ENCODE results near the gene DNAJC30.
"Not testable (repeated sequence)": the region's sequence is repeated elsewhere in the genome, so short reads cannot be mapped to it uniquely, and the experiment has no call there.

Gene DNAJC30

DNA sequence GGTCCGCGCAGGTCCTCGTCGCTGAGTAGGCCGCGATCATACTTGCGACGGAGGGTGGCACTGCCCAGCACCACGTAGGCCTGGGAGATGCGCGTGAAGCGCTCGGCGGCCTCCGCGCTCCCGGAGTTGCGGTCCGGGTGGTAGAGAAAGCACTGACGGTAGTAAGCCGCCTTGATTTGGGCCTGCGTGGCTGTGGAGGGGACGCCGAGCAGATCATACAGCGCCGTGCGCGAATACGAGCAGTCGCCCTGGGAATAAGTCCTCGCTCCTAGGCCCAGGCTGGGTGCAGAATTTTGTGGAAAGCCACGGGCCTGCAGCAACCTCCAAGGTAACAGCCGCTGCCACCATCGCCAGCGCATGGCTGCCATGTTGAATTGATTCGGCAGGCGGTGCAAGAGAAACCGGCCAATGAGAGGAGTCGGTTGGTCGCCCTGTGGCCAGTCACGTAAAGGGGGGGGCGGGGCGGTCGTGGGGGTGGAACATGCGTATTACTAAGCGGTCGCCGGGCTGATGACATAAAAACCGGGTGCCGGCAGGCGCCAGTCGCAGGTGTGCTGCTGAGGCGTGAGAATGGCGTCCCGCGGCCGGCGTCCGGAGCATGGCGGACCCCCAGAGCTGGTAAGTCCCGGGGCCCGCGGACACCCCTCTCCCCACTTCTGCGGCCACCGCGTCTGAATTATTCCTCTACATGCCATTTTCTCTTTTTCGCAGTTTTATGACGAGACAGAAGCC, at the start of gene DNAJC30, which contains the start of gene BUD23:
DNAJC30 (minus strand) TSS at position 398 of the 732 bp plus-strand sequence; CDS start at position 368, 30 bp downstream.
BUD23 (plus strand) TSS at position 542 of the 732 bp plus-strand sequence; CDS start at position 571, 29 bp downstream.
- DNase-seq (ENCODE audit: low spot score) = peak; percentile 90

DNA sequence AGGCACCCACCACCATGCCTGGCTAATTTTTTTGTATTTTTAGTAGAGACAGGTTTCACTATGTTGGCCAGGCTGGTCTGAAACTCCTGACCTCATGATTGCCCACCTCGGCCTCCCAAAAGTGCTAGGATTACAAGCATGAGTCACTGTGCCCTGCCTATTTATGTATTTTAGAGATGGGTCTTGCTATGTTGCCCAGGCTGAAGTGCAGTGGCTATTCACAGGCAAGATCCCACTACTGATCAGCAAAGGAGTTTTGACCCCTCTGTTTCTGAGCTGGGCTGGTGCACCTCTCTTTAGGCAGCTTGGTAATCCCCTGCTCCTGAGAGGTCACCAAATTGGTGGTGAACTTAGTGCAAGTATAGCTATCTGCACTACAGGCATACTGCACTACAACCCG, 49.1 kb upstream of the DNAJC30 start:
- DNase-seq (ENCODE audit: low spot score) = no peak

GRCh38 chr7:73730485-73730884, 47.2 kb upstream of the DNAJC30 start:
- no peak for DNase-seq (ENCODE audit: low spot score)

- no peak for DNase-seq (ENCODE audit: low spot score)
Measured at GRCh38 chr7:73728551-73728950, 45.3 kb upstream of the DNAJC30 start.

DNA sequence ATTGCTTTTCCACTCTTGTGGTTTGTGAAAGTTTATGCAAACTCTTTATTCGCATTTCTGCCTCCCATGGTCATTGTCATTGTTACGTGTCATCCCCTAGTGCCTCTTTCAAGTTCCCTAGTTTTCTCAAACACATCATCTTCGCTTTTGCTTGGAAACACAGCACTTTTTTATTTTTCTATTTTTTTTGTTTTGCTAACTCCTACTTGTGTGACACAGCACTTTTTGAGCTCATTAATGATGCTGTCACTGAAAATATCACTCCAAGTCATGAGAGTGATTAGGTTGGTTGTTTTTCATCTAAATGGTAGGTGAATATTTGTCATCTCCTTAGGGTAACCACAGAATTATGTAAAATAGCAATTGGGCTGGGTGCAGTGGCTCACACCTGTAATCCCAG, 44.7 kb upstream of the DNAJC30 start:
- DNase-seq (ENCODE audit: low spot score) = no peak

GRCh38 chr7:73726083-73726466, 42.8 kb upstream of the DNAJC30 start:
- no peak for DNase-seq (ENCODE audit: low spot score)

GRCh38 chr7:73723813-73724212, 40.6 kb upstream of the DNAJC30 start:
- DNase-seq (ENCODE audit: low spot score) = no peak

GRCh38 chr7:73722785-73723184, 39.5 kb upstream of the DNAJC30 start:
- no peak for DNase-seq (ENCODE audit: low spot score)

- DNase-seq (ENCODE audit: low spot score) = not testable (repeated sequence)
Measured at GRCh38 chr7:73722182-73722581, 38.9 kb upstream of the DNAJC30 start.

DNA sequence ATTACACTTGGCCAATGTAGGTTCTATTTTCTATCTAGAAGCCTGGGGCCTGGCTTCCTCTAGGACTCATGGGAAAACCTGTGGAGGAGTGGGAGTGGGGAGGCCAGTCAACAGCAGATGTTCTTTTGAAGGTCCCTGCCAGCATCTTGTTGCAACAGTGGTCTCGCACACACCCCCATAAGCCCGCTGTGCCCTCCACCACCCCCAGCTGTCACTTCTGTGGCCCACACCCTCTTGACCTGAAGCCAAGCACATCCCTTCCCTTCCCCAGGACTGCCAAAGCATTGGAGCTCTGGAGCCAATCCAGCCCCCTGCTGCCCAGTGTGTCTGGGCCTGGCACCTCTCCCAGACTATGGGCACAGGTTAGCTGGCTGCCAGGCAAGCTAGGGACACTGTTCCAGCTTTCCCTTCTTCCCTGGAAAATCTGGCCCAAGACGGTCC, 38.1 kb upstream of the DNAJC30 start:
- no peak for DNase-seq (ENCODE audit: low spot score)

GRCh38 chr7:73720443-73720842, 37.2 kb upstream of the DNAJC30 start:
- not testable (repeated sequence) for DNase-seq (ENCODE audit: low spot score)

DNA sequence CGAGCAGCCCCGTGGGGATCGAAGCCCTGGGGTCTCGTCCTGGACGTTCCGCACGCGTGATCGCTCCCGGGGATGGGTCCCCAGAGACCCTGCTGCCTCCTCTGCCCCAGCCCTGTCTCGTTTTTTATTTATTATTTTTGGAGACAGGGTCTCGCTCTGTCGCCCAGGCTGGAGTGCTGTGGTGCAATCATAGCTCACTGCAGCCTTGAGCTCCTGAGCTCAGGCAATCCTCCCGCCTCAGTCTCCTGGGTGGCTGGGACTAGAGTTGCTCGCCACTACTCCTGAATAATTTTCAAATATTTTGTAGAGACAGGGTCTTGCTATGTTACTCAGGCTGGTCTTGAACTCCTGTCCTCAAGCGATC, 36.5 kb upstream of the DNAJC30 start:
- no peak for DNase-seq (ENCODE audit: low spot score)

GRCh38 chr7:73718905-73719805, 35.9 kb upstream of the DNAJC30 start, which contains the start of gene STX1A:
Gene STX1A (minus strand): TSS chr7:73719669. CDS start chr7:73719631, 38 bp downstream.
- peak; percentile 55 for DNase-seq (ENCODE audit: low spot score)

- no peak for DNase-seq (ENCODE audit: low spot score)
Measured at GRCh38 chr7:73718438-73718881, 35.2 kb upstream of the DNAJC30 start.

DNA sequence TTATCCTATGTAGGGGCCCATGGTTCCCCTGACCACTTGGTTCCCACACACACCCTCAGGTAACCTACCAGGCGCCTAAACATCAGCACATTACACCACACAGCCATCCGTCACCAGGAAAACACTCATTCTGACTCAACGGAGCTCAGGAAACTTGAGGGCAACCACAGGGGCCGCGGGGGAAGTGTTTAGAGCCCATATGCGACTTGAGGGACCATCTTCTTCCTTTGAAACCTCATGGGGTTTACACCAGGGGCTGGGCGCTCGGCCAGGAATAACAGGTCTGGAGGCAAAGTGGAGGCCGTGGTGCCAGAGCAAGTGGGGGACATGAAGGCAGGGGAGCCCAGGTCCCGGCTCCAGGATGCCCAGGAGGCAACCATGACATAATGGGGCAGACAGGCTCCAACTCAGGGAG, 34.7 kb upstream of the DNAJC30 start:
- peak; percentile 95 for DNase-seq (ENCODE audit: low spot score)

- DNase-seq (ENCODE audit: low spot score) = no peak
Measured at GRCh38 chr7:73717025-73717807, 34.0 kb upstream of the DNAJC30 start.

DNA sequence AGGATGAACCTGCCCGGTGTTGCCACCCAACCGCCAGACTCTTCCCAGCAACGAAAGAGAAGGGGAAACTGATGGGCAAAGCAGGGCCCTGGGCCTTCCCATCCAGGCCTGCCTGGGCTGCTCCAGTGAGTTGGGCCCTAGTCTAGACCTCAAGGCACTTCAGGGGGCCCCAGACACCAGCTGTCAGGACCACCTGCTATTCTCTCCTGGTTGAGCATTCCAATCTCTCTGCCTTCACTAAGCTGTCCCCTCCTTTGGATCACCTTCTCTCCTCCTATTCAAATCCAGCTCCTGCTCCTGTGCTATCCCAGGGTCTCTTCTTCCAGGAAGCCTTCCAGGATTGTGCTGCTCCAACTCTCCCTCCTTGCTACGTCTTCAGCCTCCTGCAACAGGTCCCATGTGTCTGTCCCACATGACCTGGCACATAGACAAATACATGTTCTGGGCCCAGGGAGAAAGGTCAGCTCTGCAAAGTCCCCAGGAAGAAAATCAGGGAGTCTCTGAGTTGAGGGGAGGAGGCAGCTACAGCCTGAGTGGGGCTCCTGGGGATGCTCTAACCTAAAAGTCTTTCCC, 33.2 kb upstream of the DNAJC30 start:
- DNase-seq (ENCODE audit: low spot score) = no peak

DNA sequence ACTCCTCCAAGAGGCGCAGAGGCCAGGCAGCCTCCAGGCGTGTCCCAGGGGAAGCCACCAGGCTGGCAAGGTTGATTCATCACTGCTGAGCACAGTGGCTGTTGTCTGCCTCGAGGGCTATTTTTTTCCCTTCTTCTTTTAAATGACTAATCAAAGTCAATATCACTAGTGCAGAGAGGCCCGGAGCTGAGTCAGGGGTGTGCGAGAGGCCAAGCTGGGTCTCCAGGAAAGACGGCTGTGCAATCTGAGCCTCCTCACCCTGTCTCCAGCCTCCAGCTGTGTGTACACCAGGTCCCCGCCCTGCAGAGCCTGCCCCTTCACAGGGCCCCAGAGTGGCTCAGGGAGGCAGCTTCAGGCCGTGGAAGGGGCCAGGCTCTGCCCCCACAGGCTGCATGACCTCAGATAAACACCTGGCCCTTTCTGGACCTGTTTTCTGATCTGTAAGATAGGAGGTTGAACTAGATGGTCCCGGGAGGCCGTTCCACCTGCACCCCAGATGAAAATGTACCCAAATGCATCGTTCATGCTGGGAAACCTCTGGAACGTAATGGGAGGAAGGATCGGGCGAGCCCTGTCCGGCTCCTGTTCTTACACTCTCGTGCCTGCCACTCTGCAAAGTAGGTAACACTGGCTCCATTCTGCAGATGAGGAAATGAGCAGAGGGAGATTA, 32.5 kb upstream of the DNAJC30 start:
- peak; percentile 94 for DNase-seq (ENCODE audit: low spot score)

GRCh38 chr7:73713319-73713718, 30.1 kb upstream of the DNAJC30 start:
- not testable (repeated sequence) for DNase-seq (ENCODE audit: low spot score)

DNA sequence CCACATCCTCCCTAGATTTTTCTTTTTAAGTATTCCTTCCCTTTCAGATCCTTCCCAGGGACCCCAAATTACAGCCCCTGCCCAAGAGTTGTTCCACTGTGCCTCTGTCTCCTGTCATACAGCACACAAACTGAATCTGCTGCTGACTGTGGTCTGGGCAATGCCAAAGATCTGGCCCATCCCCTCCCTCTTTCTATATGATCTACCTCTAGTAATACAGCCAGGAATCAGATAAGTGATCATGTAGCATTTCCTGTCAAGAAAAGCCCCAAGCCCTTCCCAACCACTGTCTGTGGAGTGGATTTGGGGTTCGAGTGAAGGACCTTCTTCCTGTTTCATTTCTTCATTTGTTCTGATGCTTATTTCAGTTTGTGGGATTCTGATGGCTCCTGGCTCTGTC, 29.5 kb upstream of the DNAJC30 start:
- no peak for DNase-seq (ENCODE audit: low spot score)

DNA sequence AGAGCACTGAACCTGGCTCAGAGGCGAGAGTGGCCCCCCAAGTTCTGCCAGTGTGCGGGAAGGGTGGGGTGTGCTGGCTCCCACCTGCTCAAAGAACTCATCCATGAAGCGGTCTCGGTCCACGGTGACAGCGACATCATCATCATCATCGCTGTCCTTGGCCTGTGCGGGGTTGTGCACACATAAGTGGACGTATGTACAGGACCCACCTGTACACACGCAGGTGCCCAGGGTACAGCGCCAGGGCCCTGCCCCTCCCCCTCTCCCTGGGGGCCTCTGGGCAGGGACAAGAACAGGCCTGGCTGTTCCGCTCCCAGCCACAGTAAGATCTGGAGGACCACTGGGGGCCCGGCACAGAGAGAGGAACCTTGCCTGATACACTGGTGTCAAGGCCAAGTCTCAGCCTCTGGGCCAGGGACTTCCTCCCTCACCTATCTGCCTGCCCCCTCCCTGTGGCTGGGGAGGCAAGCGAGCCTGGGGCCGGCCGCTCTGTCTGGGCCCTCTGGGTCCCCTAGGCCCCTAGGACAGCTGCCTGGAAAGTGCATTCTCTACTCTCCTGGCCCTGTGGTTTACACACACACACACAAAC, 25.8 kb upstream of the DNAJC30 start:
- DNase-seq (ENCODE audit: low spot score) = no peak

Data from kidney capillary endothelial cell (primary cell).